Ovary (tissue), 9 donors: ENCODE results near the gene P4HA3. TPM values are rescaled to one million over a fixed set of nuclear protein-coding genes. Genes with fewer than 3 reads are reported as not detected.

Source experiments
- DNase-seq, 5 donors: peaks; one replicate each; pipeline ENCODE4 v3.0.0-alpha.2; 2019 to 2020
- H3K27ac ChIP-seq, 2 donors: fragments of 200-600 bp; one replicate each; pipeline versions ENCODE4 v1.5.1 to v1.8.0; 2019 to 2022
- H3K27me3 ChIP-seq: fragments of 200-600 bp; one replicate; pipeline ENCODE4 v1.8.0; 2022
- H3K36me3 ChIP-seq: fragments of 200-600 bp; sonication (generic); one replicate; pipeline ENCODE4 v1.5.1; 2019
- H3K4me1 ChIP-seq: one replicate; pipeline ENCODE4 v1.8.1; 2013; ENCODE audit warnings: mild to moderate bottlenecking, moderate library complexity; ENCODE audit not compliant: insufficient read depth
- H3K4me3 ChIP-seq: fragments of 200-600 bp; sonication (generic); one replicate; pipeline ENCODE4 v1.5.1; 2017
- H3K9me3 ChIP-seq, 2 donors: fragments of 200-600 bp in 1 of 2; sonication (generic) in 1 of 2; one replicate each; pipeline versions ENCODE4 v1.5.1 to v1.8.1; 2013 to 2019; ENCODE audit warnings: mild to moderate bottlenecking in 1 of 2, moderate library complexity in 1 of 2
- CTCF ChIP-seq, 3 donors: fragments of 450-650 bp in 2 of 3; fragments of 200-600 bp in 1 of 3; IDR thresholded peaks; one replicate each; pipeline versions ENCODE4 v1.5.1 to v1.8.0; 2016 to 2022; ENCODE audit warnings: antibody characterized with exemption in 3 of 3, mild to moderate bottlenecking in 1 of 3
- EP300 ChIP-seq: sonication (generic); formaldehyde crosslinking; IDR thresholded peaks from one replicate; pipeline ENCODE4 v1.6.1; 2017; ENCODE audit warnings: antibody characterized with exemption
- POLR2A ChIP-seq: fragments of 450-650 bp; IDR thresholded peaks from one replicate; pipeline ENCODE4 v1.6.1; 2017; ENCODE audit warnings: antibody characterized with exemption, mild to moderate bottlenecking, moderate library complexity
- WGBS, 3 donors: extraction: QIAGEN DNeasy Blood & Tissue Kit in 1 of 3; methylation state at CpG; one replicate each; pipeline versions ENCODE4 v1.1.5 to v1.1.7; 2013 to 2017; 5-methylcytosine and 5-hydroxymethylcytosine counted together
- intact Hi-C, 4 donors: fragments of 100-400 bp; cut with DNase I; formaldehyde crosslinking; loops; one replicate each; pipeline versions ENCODE4 v1.11.0 to v1.15.1; 2022 to 2023
- polyA plus RNA-seq, 2 donors: library from polyadenylated mRNA; stranded (reverse); fragments of 200-250 nt in 1 of 2; fragments of 350-450 nt in 1 of 2; fragmentation: Illumina TruSeq in 1 of 2; extraction: RNeasy Lipid Tissue Mini Kit (QIAGEN cat#74804) in 1 of 2; gene quantifications; one replicate each; pipeline ENCODE4 v1.2.3, GENCODE V29; 2013 to 2014
- total RNA-seq, 7 donors: library from RNA; depleted of rRNA in 2 of 7; stranded (reverse); fragments of >200 nt in 2 of 7; fragmentation: NEBNext Ultra II Directional in 3 of 7; extraction: Animal tissue kit (Norgen Biotek cat#: 25700) in 3 of 7; gene quantifications; one replicate each; pipeline versions ENCODE4 v1.1.0 to v1.2.4, GENCODE V29; 2016 to 2023
- donor health status: DM: no; HTN: no; CAD: no; lungs with moderate emphysema.
- donor health status: DM: no; HTN: no; CAD: no.
- donor health status: Bipolar disorder and iron deficiency.
- donor health status: DM: yes; HTN: yes; CAD: no.
- donor health status: DM: no; HTN: no; CAD: no.
- donor health status: DM: yes; HTN: yes; CAD: no.

Gene P4HA3
- total and polyA plus RNA-seq, 9 donors = 0.28 to 5.6 (median 1.0) TPM

DNA sequence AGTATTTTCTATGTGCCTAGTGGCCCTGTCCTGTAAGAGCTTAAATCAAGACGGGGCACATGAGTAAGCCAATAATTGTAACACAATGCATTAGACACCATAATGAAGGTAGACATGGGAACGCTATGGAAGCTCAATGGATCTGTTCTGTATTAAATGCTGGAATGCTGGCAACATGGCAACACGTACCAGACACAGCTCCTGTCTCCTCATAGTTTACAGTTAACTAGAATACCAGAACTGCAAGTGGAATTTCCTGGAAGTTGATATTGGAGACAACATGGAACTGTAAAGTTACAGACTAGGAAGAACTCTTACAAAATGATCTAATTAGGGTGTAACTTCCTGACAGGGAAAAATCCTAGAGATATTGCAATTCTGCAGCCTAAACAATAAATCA lies 12.4 kb downstream of the P4HA3 start:
- H3K4me1 ChIP-seq = no peaks in the 10 kb centered on the region
- no peaks in the 10 kb centered on the region for H3K9me3 ChIP-seq
- DNase-seq = no peak
- WGBS, 3 donors = 65 to 68% (median 66%) methylated on average over 3 of the region's 3 CpGs
- H3K27me3 ChIP-seq = no peaks in the 10 kb centered on the region
- TF ChIP-seq EP300 = no peak
- no peak overlapping the region for H3K4me3 ChIP-seq
- H3K36me3 ChIP-seq = no peaks in the 10 kb centered on the region
- H3K27ac ChIP-seq = no peak overlapping the region
- intact Hi-C loops = no loop called here

GRCh38 chr11:74297484-74297883 lies 14.0 kb downstream of the P4HA3 start:
- Histone ChIP-seq H3K36me3 (no peaks in the 10 kb centered on the region), H3K4me1 (no peaks in the 10 kb centered on the region), H3K4me3 (no peak overlapping the region), H3K27ac (no peak overlapping the region), H3K9me3 (no peaks in the 10 kb centered on the region), H3K27me3 (no peaks in the 10 kb centered on the region)
- TF ChIP-seq POLR2A (no peak), CTCF (IDR thresholded peaks at IDR 0.05) (no peak), EP300 (no peak)
- DNase-seq = no peak
- 85 to 100% (median 91%) methylated on average over 1 of the region's 1 CpG for WGBS, 3 donors
- intact Hi-C loops = no loop called here

- H3K4me3 ChIP-seq = no peak overlapping the region
- intact Hi-C loops = no loop called here
- H3K9me3 ChIP-seq = no peaks in the 10 kb centered on the region
- TF ChIP-seq EP300 (no peak), POLR2A (no peak), CTCF (IDR thresholded peaks at IDR 0.05) (no peak)
- H3K27me3 ChIP-seq = no peaks in the 10 kb centered on the region
- no peak for DNase-seq
- no peaks in the 10 kb centered on the region for H3K4me1 ChIP-seq
- no peaks in the 10 kb centered on the region for H3K36me3 ChIP-seq
- H3K27ac ChIP-seq = no peak overlapping the region
- WGBS, 3 donors = 14 to 30% (median 18%) methylated on average over 4 of the region's 4 CpGs
Measured at GRCh38 chr11:74288911-74289310, 22.5 kb downstream of the P4HA3 start.

DNA sequence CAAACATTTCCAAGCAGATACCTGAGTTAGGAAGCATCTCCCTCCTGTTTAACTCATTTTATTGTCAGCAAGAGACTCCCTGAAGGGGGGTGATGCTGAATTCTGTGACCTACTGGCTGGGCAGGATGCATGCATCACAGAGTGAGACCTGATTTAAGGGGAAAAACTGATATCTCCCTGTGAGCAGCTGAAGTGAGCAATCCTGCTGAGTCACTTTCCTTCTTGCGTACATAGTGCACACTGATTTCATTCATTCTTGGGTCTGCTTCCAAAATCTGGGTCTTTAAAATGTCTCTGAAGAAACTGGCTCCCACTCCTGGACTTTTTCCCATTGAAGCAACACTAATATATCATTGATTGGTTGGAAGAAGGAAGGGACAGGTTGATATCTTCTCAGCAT lies 23.3 kb downstream of the P4HA3 start:
- Histone ChIP-seq H3K4me3 (no peak overlapping the region), H3K27ac (no peak overlapping the region), H3K4me1 (no peaks in the 10 kb centered on the region), H3K9me3 (no peaks in the 10 kb centered on the region), H3K36me3 (no peaks in the 10 kb centered on the region), H3K27me3 (no peaks in the 10 kb centered on the region)
- intact Hi-C loops = no loop called here
- TF ChIP-seq EP300 = no peak
- TF ChIP-seq CTCF (IDR thresholded peaks at IDR 0.05) = no peak
- no peak for TF ChIP-seq POLR2A
- WGBS, 3 donors = 22 to 31% (median 23%) methylated on average over 1 of the region's 1 CpG
- DNase-seq = no peak

DNA sequence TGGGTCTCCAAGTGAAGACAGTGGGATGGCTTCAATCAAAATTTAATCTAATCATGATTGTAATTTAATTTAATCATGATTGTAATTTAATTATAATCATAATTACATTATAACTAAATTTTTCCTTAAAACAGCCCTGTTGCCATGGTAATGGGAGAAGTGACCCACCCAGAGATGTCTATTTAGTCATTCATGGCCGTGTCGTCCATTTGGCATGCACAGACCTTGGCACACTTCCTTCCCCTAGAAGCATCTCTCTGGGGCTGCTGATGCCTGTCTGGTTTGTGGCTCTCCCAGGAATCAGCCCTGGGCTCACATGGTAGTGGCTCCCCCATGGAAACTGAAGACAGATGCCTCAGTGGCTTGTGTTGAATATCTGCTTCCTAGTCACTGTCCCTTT lies 27.0 kb downstream of the P4HA3 start:
- H3K9me3 ChIP-seq = no peaks in the 10 kb centered on the region
- H3K27me3 ChIP-seq = no peaks in the 10 kb centered on the region
- WGBS, 3 donors = 63 to 78% (median 69%) methylated on average over 2 of the region's 2 CpGs
- no peaks in the 10 kb centered on the region for H3K4me1 ChIP-seq
- intact Hi-C loops = no loop called here
- H3K36me3 ChIP-seq = no peaks in the 10 kb centered on the region
- no peak for DNase-seq
- TF ChIP-seq POLR2A = no peak
- no peak overlapping the region for H3K4me3 ChIP-seq
- H3K27ac ChIP-seq = no peak overlapping the region
